IPS-18a (cell line): ENCODE results near the gene PPP1R1C.

Source experiments
- H3K27ac ChIP-seq: one replicate; pipeline ENCODE4 v1.5.1; 2013; ENCODE audit warnings: low read length
- H3K27me3 ChIP-seq: one replicate; pipeline ENCODE4 v1.6.1; 2013; ENCODE audit warnings: mild to moderate bottlenecking, low read length; ENCODE audit not compliant: control insufficient read depth, insufficient read depth
- H3K36me3 ChIP-seq: one replicate; pipeline ENCODE4 v1.6.1; 2013; ENCODE audit warnings: low read depth, low read length; ENCODE audit not compliant: control insufficient read depth
- H3K4me1 ChIP-seq: one replicate; pipeline ENCODE4 v1.6.1; 2013; ENCODE audit warnings: low read depth, low read length; ENCODE audit not compliant: control insufficient read depth
- H3K4me3 ChIP-seq: one replicate; pipeline ENCODE4 v1.5.1; 2013; ENCODE audit warnings: low read length
- H3K9ac ChIP-seq: one replicate; pipeline ENCODE4 v1.6.1; 2013; ENCODE audit warnings: mild to moderate bottlenecking, low read length, moderate library complexity
- H3K9me3 ChIP-seq: one replicate; pipeline ENCODE4 v1.6.1; 2013; ENCODE audit warnings: low read depth, low read length; ENCODE audit not compliant: control insufficient read depth

Gene PPP1R1C

DNA sequence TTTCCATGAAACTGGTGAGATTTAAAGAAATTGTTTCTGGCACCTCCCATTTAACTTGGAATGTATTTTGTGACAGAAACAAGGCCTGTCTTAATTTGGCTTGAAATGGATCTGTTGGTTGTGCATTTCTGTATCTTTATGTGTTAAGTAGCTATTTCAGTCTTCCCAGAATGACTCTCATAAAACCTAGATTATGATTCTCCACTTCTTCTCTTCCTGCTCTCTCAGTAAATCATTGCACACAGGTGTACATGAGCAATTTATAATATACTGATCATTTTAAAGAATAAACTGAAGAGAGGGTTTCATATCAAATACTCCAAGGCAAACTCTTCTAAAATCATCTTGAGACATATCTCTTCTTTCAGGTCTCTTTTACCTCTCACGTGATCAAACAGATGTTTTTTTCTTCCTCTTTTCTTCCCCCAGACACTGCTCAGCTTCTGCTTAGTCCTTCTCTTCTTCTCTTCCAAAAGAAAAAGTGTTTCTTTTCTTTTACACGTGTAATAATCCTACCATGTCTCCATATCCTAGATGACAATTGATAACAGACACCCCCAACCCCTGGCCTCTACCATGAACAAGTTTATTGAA, 112.0 kb downstream of the PPP1R1C start:
- Histone ChIP-seq H3K27me3 (no peaks in the 10 kb centered on the region), H3K9ac (no peak overlapping the region), H3K4me1 (peaks cover 7% of the 10 kb centered on the region), H3K9me3 (no peaks in the 10 kb centered on the region), H3K36me3 (no peaks in the 10 kb centered on the region), H3K27ac (no peak overlapping the region), H3K4me3 (no peak overlapping the region)

DNA sequence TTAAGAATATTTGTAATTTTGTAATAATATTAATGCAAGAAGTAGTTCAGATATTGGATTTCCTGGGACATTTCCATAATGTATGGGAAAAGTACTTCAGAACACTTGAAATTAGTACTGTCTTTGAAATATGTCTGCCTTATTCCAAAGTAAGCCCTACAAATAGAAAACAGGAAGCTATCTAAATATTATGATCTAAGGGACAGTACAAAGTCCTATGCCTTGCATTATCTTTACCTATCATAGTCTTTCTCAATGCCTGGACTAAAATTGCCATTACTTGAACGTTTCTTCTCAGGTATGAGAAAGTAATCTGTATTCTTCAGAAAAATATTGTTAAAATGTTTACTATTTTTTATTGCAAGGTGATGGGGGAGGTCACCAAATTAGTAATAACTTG, 113.0 kb downstream of the PPP1R1C start:
- no peaks in the 10 kb centered on the region for H3K36me3 ChIP-seq

GRCh38 chr2:182101263-182101662, 115.6 kb downstream of the PPP1R1C start:
- H3K27ac ChIP-seq = no peak overlapping the region
- no peaks in the 10 kb centered on the region for H3K36me3 ChIP-seq
- H3K9me3 ChIP-seq = no peaks in the 10 kb centered on the region
- H3K9ac ChIP-seq = no peak overlapping the region
- no peak overlapping the region for H3K4me3 ChIP-seq
- no peaks in the 10 kb centered on the region for H3K27me3 ChIP-seq
- peaks cover 7% of the 10 kb centered on the region for H3K4me1 ChIP-seq

More for the DNA sequence above, 113.0 kb downstream of the PPP1R1C start:
- Histone ChIP-seq H3K9ac (no peak overlapping the region), H3K27me3 (no peaks in the 10 kb centered on the region), H3K27ac (no peak overlapping the region), H3K4me3 (no peak overlapping the region), H3K4me1 (peaks cover 7% of the 10 kb centered on the region), H3K9me3 (no peaks in the 10 kb centered on the region)

DNA sequence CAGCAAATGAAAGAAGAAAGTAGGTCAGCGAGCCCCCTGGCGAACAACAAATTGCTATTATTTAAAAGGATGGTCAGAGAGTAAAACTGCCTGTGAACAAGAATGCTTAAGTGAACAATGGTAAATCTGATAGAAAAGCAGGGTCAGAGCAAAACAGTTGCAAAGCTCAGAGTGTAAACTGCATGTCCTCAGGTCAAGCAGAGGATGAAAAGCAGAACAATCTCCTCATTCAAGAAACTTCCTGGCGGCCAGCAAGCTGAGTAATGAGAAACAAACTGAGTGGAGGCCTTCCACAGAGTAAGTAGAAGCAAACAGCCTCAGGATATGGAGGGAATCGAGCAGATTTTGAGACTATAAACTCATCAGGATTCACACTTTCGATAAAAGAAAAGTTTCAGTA, 117.9 kb downstream of the PPP1R1C start:
- Histone ChIP-seq H3K36me3 (no peaks in the 10 kb centered on the region), H3K4me1 (peaks cover 7% of the 10 kb centered on the region), H3K4me3 (no peak overlapping the region), H3K9me3 (no peaks in the 10 kb centered on the region), H3K9ac (no peak overlapping the region), H3K27ac (no peak overlapping the region), H3K27me3 (no peaks in the 10 kb centered on the region)

DNA sequence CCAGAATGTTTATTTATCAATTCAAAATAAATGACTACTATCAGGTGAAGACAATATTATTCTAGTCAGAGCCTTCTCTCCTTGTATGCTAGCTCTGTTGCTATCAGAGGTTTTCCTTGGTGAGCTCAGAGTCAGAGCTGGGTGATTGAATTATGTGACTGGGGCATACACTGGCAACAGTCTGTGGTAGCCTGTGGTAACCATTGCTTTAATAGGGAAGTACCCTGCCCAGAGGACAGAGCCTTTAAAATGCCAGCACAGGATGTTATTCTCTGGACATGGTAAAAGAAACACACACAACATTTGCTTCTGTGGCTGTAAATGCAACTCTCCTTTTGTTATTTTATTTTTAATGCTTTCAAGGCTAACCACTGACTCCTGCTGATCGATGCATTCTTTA, 124.7 kb downstream of the PPP1R1C start:
- Histone ChIP-seq H3K4me3 (no peak overlapping the region), H3K27me3 (no peaks in the 10 kb centered on the region), H3K27ac (no peak overlapping the region), H3K9ac (no peak overlapping the region), H3K4me1 (peaks cover 5% of the 10 kb centered on the region), H3K9me3 (no peaks in the 10 kb centered on the region), H3K36me3 (no peaks in the 10 kb centered on the region)

DNA sequence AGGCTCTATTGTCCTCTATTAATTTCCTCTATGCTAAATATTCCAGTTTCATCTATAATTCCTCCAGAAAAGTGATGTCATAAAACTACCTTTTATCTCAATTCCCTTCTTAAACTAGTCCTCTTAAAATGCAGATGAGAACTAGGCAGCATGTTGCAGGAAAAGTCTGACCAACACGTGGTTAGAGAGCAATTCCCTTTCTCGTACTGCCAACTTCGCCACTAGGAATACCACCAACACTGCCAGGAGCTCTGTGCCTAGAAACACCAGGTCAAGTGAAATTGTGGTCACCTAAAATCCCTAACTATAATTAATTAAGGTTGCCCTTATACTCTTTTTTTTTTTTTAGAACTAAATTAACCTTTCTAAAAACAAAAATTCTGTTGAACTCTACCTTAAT, 127.7 kb downstream of the PPP1R1C start:
- Histone ChIP-seq H3K27ac (no peak overlapping the region), H3K4me1 (peaks cover 5% of the 10 kb centered on the region), H3K9me3 (no peaks in the 10 kb centered on the region), H3K27me3 (no peaks in the 10 kb centered on the region), H3K4me3 (no peak overlapping the region), H3K9ac (no peak overlapping the region), H3K36me3 (no peaks in the 10 kb centered on the region)

GRCh38 chr2:182115258-182115657, 129.6 kb downstream of the PPP1R1C start:
- Histone ChIP-seq H3K9me3 (no peaks in the 10 kb centered on the region), H3K4me1 (peaks cover 5% of the 10 kb centered on the region), H3K4me3 (no peak overlapping the region), H3K27me3 (no peaks in the 10 kb centered on the region), H3K36me3 (no peaks in the 10 kb centered on the region), H3K9ac (no peak overlapping the region), H3K27ac (no peak overlapping the region)

DNA sequence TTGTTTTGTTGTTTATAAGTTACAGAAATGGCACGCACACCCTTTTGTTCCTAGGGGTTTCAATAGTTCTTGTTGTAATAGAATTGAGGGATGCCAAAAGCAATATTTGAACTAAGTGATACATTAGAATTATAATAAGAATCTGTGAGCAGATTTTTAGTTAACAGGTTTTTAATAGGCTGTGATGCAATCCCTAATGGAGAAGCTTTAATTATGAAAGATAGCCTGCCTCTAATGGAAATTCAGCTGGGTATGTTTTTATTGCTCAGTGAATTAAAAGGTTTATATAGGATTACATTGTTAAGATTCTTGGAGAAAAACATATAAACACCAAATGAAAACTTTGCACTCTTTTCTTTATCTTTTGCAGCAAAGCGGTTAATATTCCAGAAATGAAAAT, 131.1 kb downstream of the PPP1R1C start:
- Histone ChIP-seq H3K36me3 (no peaks in the 10 kb centered on the region), H3K27me3 (no peaks in the 10 kb centered on the region), H3K4me1 (peaks cover 5% of the 10 kb centered on the region), H3K27ac (no peak overlapping the region), H3K9me3 (no peaks in the 10 kb centered on the region), H3K4me3 (no peak overlapping the region), H3K9ac (no peak overlapping the region)

GRCh38 chr2:182117196-182117595, 131.5 kb downstream of the PPP1R1C start:
- no peaks in the 10 kb centered on the region for H3K27me3 ChIP-seq
- H3K27ac ChIP-seq = no peak overlapping the region
- no peak overlapping the region for H3K4me3 ChIP-seq
- no peaks in the 10 kb centered on the region for H3K9me3 ChIP-seq
- no peak overlapping the region for H3K9ac ChIP-seq
- peaks cover 5% of the 10 kb centered on the region for H3K4me1 ChIP-seq
- H3K36me3 ChIP-seq = no peaks in the 10 kb centered on the region

- Histone ChIP-seq H3K4me1 (no peaks in the 10 kb centered on the region), H3K27ac (no peak overlapping the region), H3K36me3 (no peaks in the 10 kb centered on the region), H3K4me3 (no peak overlapping the region), H3K9ac (no peak overlapping the region), H3K9me3 (no peaks in the 10 kb centered on the region), H3K27me3 (no peaks in the 10 kb centered on the region)
Observed at GRCh38 chr2:182128821-182129707, 143.4 kb downstream of the PPP1R1C start.

- Histone ChIP-seq H3K9me3 (no peaks in the 10 kb centered on the region), H3K27ac (no peak overlapping the region), H3K36me3 (no peaks in the 10 kb centered on the region), H3K4me1 (no peaks in the 10 kb centered on the region), H3K4me3 (no peak overlapping the region), H3K9ac (no peak overlapping the region), H3K27me3 (no peaks in the 10 kb centered on the region)
Observed at GRCh38 chr2:182132605-182133004, 147.0 kb downstream of the PPP1R1C start.
